CD4-positive, alpha-beta T cell treated with Interleukin-21 for 1 hour (primary cell): ENCODE measurements around the gene DNMT1.

Source experiments
- DNase-seq: peaks from one replicate; pipeline ENCODE4 v3.0.0-alpha.2; 2020

Gene DNMT1

GRCh38 chr19:10138879-10139795 is 55.6 kb downstream of the DNMT1 start:
- no peak for DNase-seq

GRCh38 chr19:10137751-10138682 is 56.7 kb downstream of the DNMT1 start:
- DNase-seq, result no peak

DNA sequence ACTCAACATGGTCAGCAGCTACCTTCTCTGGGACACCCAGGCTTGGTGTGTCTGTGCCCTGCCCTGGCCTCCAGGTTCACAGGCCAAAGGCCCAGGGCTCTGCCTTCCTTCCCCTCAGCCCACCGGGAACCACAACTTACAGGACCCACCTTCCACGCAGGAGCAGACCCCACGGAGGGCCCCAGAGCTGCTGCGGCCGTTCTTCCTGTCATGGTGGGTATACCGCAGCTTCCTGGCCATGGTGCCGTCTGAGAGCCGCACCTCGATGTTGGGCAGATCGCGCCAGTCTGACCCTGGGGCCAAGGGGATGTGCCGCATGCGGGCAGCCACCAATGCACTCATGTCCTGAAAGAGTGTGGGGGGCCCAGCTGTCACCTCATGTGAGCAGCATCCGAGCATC is 57.8 kb downstream of the DNMT1 start:
- no peak for DNase-seq

DNA sequence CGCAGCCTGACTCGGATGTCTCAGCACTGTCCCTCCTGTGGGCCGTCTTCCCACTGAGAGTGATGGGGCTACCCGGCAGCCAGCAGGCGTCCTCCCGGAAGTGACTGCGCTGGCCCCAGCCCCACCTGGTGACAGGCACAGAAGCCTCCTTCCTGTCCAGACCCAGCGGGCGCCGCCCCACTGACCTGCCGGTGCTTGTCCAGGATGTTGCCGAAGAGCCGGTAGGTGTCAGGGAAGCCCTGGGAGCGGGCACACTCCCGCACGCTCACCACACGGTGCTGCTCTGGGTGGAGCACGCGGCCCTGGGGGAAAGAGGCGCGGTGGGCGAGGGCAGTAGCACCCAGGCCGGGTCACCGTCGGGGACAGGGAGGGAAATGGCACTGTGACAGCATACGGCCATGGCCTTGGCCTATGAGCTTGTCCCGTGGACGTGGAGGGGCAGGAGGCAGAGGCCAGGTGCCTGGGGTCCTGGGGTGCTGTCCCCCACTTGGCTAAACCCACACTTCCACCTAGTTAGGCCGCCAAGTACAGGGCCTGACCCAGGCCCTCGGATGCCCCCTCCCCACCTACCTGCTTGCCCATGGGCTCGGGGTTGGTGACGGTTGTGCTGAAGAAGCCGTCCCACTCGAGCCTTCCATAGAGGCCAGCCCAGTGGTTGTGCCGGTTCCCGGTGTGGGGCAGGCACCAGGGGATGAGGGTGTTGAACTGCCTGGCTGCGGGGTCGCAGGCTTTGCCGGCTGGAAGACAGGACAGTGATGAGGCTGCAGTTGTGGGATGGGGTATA is 59.0 kb downstream of the DNMT1 start:
- no peak for DNase-seq

GRCh38 chr19:10134040-10134439 is 60.7 kb downstream of the DNMT1 start:
- DNase-seq, result no peak

DNA sequence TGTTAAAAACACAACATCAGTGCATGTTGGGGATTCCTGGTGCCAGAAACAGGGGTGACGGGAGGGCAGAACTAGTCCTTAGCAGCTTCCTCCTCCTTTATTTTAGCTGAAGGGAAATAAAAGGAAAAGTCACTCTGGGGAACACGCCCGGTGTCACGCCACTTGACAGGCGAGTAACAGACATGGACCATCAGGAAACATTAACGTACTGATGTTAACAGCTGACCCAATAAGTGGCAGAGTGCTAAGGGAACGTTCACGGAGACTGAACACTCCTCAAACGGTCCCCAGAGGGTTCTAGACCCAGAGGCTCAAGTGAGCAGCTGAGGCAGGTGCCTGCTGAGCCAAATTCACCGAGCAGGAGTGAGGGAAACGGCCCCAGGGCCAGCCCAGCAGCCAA is 61.2 kb downstream of the DNMT1 start:
- DNase-seq, result no peak

DNA sequence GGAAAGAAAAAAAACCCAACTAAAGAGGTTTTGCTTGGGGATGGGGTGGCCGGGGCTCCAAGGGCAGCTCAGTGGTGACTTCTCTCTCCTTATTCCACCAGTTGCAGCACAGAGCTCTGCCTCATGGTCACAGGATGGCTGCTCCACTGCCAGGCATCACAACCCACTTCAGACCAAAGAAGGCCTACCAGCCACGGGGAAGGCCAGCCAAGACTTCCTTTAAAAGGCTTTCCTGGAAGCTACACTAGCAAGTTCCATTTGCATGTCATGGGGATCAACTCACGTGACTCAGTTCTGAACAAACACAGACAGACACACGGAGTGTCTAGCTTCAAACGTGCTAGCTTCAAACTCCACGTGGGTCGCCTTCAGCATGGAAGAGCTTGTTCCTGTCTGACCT is 61.8 kb downstream of the DNMT1 start:
- DNase-seq, result no peak

- DNase-seq, result no peak
These were observed 68.5 kb downstream of the DNMT1 start for GRCh38 chr19:10126213-10126639.

GRCh38 chr19:10124429-10124828 is 70.3 kb downstream of the DNMT1 start:
- DNase-seq, result no peak

- no peak for DNase-seq
These were observed 72.7 kb downstream of the DNMT1 start for GRCh38 chr19:10122045-10122444.

GRCh38 chr19:10120538-10121189 is 74.1 kb downstream of the DNMT1 start:
- DNase-seq, result no peak

GRCh38 chr19:10118960-10119359 is 75.8 kb downstream of the DNMT1 start:
- DNase-seq, result no peak

GRCh38 chr19:10116866-10117616 is 77.7 kb downstream of the DNMT1 start:
- no peak for DNase-seq

DNA sequence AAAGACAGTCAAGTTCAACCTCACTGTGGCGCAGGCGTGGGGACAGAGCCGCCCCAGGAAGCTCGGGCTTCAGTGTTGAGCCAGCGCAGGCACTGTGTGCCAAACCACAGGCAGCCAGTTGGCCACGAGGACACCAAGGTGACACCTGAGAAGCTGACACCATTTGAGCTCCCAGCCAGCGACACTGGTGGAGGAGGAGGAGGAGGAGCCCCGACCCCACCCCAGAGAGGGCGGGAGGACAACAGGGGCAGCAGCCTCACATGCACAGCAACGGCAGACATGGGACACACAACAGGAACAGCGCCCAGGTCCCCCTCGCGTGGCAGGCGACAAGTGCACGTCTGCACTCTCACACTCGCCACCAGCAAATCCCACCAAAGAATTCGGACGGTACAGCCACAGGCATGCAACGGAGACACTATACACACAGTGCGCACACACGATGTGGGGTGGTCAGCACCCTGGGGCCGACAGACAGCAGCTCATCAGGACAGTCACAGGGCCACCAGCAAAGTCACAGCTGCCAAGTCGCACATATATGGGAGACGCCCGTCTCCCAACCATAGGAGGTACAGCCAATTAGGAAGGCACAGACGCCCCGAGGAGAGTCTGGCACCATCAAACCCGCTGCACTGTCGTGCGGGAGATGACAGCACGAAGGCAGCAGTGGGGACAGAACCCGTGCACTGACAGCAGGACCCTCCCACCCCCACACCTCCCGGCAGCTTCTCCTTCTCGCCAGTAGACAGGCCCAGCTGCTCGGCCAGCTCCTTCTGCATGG is 78.5 kb downstream of the DNMT1 start:
- DNase-seq, result no peak

GRCh38 chr19:10115392-10116084 is 79.2 kb downstream of the DNMT1 start:
- DNase-seq, result no peak

- DNase-seq, result no peak
These were observed 79.9 kb downstream of the DNMT1 start for GRCh38 chr19:10114651-10115391.

DNA sequence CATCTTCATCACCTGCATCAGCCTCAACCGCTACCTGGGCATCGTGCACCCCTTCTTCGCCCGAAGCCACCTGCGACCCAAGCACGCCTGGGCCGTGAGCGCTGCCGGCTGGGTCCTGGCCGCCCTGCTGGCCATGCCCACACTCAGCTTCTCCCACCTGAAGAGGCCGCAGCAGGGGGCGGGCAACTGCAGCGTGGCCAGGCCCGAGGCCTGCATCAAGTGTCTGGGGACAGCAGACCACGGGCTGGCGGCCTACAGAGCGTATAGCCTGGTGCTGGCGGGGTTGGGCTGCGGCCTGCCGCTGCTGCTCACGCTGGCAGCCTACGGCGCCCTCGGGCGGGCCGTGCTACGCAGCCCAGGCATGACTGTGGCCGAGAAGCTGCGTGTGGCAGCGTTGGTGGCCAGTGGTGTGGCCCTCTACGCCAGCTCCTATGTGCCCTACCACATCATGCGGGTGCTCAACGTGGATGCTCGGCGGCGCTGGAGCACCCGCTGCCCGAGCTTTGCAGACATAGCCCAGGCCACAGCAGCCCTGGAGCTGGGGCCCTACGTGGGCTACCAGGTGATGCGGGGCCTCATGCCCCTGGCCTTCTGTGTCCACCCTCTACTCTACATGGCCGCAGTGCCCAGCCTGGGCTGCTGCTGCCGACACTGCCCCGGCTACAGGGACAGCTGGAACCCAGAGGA is 80.6 kb downstream of the DNMT1 start:
- no peak for DNase-seq

DNA sequence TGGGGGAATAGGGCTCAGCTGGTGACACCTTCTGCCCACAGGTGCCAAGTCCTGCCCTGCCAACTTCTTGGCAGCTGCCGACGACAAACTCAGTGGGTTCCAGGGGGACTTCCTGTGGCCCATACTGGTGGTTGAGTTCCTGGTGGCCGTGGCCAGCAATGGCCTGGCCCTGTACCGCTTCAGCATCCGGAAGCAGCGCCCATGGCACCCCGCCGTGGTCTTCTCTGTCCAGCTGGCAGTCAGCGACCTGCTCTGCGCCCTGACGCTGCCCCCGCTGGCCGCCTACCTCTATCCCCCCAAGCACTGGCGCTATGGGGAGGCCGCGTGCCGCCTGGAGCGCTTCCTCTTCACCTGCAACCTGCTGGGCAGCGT is 81.2 kb downstream of the DNMT1 start:
- DNase-seq, result peak; percentile 40
